Measurements from ENCODE around the gene GRM8.

The GRM8 gene

DNA sequence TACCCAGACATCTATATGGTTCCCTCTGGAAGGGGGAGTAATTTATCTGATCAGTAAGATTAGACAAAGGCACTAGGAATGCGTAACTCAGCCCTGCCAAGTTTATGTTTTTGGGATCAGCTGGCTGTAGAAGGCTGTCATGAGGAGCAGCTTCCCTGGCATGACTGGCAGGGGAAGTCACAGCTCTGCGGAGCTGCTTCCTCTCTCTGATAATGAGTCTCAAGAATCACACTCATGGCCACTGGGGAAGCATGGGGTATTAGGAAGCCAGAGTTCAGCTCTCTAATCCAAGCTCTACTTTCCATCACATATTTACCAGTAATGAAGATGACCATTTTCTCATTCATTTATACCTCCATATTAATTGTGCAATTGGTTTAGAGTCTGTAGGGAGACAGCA, 758.9 kb downstream of the GRM8 start:
- no peak for DNase-seq

DNA sequence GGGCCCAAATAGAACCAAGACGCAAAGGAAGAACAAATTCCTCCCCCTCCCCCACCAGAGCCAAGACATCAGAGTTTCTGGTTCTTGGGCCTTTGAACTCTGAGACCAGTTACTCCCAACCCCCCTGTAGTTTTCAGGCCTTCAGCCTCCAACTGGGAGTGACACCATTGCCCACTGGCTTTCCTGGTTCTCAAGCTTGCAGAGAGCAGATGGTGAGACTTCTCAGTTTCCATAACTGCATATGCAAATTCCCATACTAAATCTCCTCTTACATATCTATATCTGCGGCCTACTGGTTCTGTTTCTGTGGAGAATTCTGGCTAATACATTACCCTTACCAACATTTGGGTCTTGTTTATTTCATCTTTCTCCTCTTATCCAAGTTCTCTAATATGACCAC, 762.9 kb downstream of the GRM8 start:
- no peak for DNase-seq

DNA sequence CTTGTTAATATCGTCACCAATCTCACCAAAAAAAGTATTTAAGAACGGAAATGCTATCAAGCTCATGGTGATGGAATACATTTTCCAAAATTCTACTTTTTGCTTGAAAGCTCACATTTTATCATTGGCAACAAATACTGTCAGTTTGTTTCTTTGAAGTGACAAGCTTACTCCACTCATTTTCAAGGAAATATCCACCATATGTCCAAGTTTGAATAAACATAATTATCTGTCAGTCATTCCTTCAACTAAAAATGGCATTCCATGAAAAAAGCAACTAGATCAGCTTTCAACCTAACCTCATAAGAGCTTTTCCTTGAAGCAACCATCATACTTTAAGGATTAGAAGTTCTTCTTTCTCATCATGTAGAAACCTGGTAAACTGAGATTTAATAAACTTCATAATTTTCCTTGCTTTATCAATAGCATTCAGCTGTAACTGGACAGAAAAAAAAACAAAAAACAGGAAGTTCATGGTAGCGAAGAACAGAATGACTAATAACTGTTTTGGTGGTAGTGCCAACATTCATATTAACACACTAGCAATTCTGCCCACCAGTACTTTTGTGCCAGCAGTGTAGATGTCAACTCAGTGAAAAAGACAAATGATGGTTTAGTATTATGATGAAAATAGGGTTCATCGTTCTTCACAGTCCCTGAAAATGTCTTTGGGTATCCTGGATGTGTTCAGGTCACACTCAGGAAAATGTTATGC, 764.9 kb downstream of the GRM8 start:
- DNase-seq, result no peak

DNA sequence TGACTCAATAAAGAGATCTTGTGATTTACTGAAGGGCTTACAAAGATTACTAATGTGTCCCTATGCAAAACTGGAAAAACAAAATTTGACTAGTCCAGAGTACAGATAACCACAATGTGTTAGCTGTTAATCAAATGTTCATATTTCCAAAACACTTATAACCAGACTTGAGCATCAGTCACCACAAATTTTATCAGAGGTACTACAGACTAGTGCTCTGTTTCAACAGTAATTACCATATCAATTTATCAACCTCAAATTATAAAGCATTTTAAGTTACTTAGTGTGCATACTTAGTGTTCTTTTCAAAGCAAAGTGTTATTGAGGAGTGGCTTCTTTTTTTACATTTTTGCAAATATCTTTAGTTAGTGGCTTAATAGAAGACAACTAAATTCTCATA, 765.9 kb downstream of the GRM8 start:
- no peak for DNase-seq

DNA sequence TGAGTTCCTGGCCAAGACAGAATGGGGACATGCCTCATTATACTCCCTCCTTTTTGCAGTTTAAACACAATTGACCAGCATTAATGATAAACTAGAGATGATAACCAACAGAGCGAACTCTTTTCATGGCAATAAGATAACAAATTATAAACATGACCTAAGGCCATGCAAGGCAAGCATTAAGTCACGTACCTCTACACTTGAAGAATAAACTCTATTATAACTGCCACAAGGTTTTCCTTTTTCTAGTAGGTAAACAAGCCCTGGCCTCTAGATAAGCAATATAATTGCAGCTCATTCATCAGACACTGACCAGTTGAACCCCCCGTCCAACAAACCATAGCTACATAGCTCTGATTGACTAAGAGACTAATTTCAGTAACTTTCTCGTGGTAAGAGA, 767.0 kb downstream of the GRM8 start:
- DNase-seq, result no peak

DNA sequence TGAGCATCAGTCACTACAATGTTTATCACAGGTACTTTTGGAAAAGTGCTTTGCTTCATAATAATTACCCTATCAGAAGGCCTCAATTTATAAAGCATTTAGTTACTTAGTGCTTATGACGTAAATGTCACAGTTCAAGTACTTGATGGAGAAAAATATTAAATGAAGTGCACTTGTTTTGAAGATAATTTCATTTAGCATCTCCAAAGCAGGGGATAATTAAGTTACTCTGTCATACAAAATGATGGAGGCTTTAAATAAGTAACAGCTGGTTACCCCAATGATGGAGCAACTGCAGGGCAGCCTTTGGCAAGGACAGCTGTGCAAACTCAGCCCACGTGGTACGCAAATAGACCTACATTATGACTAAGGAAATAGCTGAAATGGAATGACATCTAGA, 768.8 kb downstream of the GRM8 start:
- no peak for DNase-seq

DNA sequence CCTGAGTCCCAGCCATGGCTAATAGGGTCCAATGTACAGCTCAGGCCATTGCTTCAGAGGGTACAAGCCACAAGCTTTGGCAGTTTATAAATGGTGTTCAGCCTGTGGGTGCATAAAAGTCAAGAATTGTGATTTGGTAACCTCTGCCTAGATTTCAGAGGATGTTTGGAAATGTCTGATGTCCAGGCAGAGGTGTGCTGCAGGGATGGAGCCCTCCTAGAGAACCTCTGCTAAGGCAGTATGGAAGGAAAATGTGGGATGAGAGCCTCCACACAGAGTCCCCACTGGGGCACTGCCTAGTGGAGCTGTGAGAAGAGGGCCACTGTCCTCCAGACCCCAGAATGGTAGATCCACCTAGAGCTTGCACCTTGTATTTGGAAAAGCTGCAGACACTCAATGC, 779.9 kb downstream of the GRM8 start:
- no peak for DNase-seq

DNA sequence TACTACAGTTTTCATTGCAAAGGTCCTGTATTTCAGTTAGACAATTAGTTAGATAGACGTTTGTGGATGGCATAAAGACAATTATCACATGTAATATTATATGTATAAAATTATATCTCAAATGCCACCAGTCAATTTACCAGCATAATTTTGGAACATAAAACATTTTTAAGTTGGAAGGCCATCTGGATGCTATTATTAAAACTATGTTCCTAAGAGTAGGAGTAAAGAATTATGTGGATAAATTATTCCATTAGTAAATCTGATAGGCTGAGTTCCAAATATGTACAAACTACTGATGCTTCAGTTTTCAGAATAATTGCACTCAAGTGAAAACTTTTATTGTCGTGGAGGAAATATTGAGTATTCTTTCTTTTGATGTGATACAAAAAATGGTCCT, 790.3 kb downstream of the GRM8 start:
- DNase-seq, result no peak

DNA sequence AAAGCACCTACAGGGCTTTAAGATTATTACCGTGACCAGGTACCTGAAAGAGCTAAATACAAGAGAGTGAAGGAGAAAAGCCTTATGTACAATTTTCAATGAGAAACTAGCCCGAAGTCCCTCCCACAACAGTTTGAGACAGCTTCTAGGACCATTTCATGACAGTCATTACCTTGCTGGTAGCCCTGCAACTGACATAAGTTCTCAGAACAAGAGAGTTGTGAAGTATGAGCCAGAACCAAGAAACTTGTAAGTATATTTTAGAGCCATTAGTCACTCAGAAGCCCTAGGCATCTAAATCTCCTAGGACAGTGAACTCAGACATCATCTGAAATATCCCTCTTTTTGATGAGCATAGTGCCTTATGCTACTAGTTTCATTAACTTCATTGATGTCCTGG, 792.1 kb downstream of the GRM8 start:
- DNase-seq, result no peak

DNA sequence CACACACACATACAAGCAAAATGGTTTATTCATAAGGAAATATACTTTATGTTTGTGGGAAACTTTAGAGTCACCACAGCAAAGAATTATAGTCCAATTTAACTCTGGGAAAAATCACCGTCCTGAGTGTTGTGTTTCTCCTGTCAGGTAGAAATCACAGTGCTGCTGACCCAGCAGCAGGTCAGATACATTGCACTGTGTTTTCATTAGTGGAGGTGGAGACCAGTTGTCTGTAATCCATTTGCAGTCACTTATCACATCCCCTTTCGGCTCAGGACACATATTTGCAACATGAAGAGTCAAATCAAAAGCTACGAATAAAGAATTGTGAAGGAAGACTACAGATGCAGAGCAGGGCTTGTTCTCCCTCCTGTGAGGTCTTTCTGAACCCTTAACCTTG, 799.6 kb downstream of the GRM8 start:
- DNase-seq, result no peak

DNA sequence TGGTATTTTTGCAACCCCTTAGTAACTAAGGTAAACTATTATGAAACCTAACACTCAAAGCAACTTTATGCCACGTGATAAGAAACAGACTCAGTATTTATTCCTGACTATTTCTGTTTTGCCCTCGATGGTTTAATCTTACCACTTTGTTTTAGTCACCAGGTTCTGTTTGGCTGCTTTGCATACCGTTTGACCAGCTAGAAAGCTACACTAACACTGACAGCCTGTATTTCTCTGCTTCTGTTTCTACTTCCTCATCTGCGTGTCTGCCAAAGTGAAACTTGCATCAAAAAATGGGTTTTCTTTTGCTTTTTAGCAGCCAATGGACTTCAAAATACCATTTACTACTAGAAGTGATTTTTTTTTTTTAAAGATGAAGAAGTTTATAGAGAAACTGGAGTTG, 802.5 kb downstream of the GRM8 start:
- DNase-seq, result no peak

DNA sequence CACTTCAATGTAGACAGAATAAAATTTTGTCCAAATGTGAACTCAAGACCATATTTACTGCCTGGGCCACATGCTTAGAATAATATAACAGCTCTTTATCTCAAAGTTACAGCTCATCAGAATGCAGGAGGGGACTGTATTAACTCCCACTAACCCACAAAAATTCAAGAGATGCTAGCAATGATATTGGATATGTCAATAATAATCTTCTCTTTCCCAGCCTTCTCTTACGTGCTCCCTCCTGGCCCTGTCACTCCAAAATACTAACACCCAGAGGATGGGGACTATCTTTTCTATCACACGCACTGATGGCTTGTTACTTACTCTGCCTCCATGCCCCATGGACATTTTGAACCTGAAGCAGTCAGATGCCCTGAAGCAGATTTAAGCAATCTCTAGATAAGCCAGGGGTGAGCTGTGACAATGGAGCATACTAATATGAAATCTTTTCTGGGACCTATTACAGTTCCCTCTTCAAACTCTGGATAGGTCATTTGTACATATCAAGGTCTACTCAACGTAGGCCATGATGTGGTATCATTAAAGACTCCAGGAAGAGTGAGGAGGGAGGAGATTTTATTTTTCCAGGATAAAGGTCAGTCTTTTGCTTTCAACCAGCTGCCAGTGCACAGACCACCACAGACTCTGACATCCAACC, 803.0 kb downstream of the GRM8 start:
- DNase-seq, result no peak

DNA sequence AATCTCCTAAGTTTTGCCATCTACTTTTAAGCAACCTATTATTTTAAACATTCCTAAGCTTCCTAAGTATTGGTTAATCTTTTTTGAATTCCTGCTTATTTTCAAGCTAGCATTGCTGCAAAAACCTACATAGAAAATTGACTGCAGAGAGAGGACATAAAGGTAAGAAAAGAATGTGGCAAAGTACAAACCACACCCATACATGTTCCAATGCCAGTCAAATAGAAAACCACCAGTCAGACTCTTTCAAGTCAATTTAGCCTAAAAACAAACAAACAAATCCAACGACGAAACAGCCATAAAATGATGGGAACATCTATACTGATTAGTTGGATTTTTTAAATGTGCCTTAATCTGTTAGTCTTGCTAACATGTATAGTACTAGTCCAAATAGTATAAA, 804.8 kb downstream of the GRM8 start:
- no peak for DNase-seq

DNA sequence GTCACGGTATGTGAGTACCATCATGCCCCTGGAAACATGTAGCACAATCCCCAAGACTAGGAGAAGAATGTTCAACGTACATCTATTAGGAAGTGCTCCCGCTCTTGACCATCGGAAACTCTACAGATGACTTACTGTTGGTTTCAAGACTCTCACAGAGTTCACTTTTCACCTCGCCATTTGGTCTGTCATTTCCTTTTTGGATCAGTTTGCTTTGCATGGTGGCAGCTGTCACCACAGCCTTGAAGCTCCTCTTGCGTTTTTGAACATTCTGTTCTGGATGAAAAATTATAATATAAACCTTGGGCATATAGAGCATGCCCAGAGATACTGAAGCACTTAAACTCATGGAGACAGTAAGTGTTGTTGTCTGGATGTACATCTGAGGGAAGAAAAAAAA, 806.8 kb downstream of the GRM8 start:
- DNase-seq, result no peak

DNA sequence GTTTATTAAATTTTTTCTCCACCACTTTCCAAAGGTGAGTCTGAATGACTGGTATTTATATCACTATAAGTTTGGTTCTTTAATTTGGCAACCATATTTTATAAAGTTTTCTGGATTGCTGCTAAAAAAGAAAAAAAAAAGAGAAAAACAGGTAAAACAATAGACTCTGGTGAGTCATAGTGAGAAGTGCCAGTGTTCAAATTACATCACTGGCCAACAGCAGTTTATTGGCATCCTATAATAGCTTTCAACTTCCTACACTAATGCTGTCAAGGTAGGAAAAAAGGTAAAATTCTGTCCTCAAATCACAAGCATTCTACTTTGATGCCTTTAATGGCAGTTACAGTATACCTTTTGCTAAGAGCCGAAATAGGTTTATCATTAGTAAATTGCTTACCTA, 808.8 kb downstream of the GRM8 start:
- DNase-seq, result no peak

DNA sequence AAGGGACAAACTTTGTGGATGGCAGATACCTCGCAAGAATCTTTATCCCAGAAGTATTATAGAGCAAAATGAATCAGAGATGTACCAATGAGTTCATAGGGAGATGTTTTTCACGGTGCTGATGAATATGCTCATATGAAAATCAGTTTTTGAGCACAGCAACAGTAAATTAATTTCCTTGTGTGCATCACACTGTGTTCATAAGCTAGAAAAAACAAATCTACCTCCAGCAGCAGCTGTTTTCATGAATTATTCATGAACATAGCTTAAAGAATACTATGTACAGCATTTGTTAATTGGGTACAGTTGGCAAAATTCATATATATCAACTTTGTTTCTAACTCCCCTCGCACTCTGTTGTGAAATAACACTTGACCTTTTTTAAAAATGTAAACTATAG, 809.8 kb downstream of the GRM8 start:
- no peak for DNase-seq

DNA sequence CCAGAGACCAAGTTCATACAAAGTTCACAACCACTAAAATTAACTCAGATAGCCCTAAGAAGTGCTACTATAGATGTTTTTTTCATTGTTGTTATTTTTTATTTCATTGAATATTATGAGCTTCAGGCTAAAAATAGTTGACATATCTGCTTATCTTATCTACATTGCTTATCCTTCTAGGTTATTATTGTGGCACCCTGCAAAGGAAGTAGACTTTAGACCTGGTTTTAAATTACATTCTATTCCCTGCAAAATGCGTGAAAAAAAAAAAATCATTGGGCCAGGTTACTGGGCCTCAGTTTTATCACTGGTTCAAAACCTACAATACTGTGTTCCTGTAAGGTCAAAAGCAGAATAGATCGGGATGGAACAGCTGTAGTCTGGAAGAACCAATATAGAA, 811.0 kb downstream of the GRM8 start:
- DNase-seq, result no peak

DNA sequence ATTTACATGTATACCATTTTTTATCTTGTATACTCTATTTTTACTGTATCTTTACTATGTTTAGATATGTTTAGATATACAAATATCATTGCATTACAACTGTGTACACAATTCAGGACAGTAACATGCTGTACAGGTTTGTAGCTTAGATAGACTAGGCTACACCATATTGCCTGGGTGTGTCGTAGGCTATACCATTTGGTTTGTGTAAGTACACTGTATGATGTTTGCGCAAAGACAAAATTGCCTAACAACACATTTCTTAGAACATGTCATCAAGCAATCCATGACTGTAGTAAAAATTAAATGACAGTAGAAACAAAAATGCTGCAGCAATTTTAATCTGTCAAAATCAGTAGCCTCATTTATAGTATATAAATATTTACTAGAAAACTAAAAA, 812.2 kb downstream of the GRM8 start:
- DNase-seq, result no peak

DNA sequence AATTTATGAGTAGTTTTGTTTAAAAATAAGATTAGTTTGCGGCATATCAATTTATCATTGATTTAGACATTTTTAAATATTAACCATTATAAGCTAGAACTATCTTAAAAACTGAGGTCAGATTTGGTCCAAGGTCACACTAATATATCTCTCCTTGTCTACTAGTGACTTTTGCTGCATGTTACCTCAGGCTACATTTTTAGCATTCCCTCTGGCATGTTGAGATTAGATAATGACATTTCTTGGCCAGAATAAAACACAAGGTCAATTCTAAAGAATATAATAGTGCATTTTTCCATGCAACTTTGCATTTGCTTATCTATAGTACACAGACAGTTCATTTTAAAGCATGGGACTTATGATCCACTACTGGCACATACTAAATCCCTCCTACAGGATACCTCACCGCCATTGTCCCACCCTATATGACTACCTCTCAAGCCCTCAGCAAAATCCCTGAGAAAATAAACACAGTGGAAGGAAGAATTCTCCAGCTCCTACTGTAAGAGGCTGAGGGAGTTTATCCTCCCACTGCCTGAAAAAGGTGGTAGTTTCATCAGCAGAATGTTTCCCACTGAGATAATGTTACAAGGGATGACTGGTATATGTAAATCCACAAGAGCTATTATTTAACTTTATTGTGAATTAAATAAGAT, 816.4 kb downstream of the GRM8 start:
- DNase-seq, result no peak

DNA sequence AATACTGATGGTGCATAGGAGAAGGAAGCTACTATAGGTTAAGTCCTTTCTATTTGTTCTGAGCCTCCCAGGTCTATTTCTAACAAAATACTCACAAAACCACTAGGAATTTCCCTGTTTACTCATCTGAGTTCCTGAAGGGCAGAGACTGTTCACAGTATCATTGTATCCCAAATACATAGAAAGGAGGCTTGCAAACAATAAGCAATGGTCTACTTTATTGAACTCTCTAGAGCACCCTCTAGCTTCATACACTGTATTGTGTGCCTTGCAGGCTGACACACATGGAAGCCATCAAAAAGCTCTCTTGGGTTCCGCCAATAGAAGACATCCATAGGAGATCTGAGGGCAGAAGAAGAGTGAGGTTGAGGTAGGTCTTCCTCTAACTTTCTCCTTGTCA, 826.1 kb downstream of the GRM8 start:
- DNase-seq, result no peak

DNA sequence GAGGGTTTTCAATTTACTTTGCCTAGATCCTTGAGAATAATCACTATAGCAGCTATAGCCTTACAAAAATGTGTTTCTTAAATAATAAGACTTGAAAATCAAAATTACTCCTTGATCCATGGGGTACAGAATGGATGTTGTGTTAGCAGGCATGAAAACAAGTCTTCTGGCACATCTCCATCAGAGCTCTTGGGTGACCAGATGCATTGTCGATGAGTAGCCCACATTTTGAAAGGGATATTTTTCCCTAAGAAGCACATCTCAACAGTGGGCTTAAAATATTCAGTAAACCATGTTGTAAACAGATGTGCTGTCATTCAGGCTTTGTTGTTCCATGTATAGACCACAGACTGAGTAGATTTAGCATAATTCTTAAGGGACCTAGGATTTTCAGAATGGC, 827.8 kb downstream of the GRM8 start:
- no peak for DNase-seq

DNA sequence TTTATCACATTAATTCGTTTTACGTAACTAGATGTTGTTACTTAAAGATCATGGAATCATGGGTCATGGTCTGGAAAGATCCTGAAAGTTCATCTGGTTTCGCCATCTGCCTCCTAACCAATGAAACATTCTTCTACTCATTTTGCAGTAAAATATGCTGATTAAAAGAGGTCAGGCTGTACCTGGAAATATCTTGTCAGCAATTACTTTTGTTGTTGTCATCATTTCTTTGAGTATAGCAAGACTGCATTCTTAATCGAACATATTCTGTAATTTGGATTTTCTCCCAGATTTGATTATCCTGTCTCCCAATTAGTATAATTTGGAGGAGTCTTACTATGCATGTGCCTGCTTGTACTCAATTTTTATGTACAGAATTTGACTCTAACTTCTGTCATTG, 833.7 kb downstream of the GRM8 start:
- DNase-seq, result no peak

DNA sequence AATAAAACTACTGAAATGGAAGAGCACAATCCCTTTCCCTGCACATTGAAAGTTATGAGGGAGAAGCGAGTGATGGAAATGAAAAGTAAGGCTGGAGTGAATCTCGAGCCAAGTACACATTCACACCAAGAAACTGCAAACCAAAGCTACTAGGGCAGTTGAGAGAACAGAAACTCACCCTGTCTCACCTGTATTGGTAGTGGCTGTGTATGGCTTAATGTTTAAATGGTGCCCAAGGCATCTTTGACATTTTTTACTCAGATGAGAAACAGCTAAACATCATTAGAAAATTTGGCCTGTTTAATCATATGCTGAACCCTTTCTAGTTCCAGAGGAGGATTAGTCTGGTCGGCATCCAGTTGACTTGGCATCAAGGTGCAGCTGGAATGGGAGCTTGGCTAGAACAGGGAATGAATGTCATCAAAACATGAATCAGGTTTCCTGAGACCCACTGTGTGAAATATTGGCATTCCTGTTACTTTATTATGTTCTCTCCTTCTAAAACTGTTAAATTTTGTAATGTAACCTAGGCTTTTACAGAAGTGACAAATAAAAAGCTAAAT, 840.8 kb downstream of the GRM8 start:
- no peak for DNase-seq
